Endothelial cell of umbilical vein (primary cell): ENCODE results near the gene SLC12A2.

Experiments
- EZH2 ChIP-seq: IDR thresholded peaks from 2 replicates; pipeline ENCODE4 v1.6.1; 2012; ENCODE audit warnings: borderline replicate concordance, low read depth, mild to moderate bottlenecking, moderate library complexity, low read length, inconsistent platforms; ENCODE audit not compliant: severe bottlenecking
- MYC ChIP-seq: IDR thresholded peaks from one replicate; pipeline ENCODE4 v1.6.1; 2011; ENCODE audit warnings: mild to moderate bottlenecking, low read depth, low read length
- POLR2A ChIP-seq: IDR thresholded peaks from 2 replicates; pipeline ENCODE4 v1.6.1; 2012; ENCODE audit warnings: low read depth, mild to moderate bottlenecking, control low read depth, low read length
- POLR2AphosphoS5 ChIP-seq: IDR thresholded peaks from 2 replicates; pipeline ENCODE4 v1.6.1; 2012; ENCODE audit warnings: low read depth, mild to moderate bottlenecking, control low read depth, low read length, moderate library complexity; ENCODE audit not compliant: insufficient read depth
- TF ChIP-seq, protein P1 (sequence below), 2 donors: IDR thresholded peaks; 1 replicate in 1 of 2; 2 replicates in 1 of 2; pipeline ENCODE4 v1.5.1; 2011; ENCODE audit warnings: low read length in 2 of 2, mild to moderate bottlenecking in 2 of 2, moderate library complexity in 2 of 2, control low read depth in 1 of 2, inconsistent platforms in 1 of 2, low read depth in 1 of 2; ENCODE audit not compliant: insufficient read depth in 1 of 2; ENCODE audit errors: extremely low read depth in 1 of 2
- TF ChIP-seq, protein P2 (sequence below): IDR thresholded peaks from 2 replicates; pipeline ENCODE4 v1.6.1; 2011; ENCODE audit not compliant: insufficient read depth, insufficient read length

DNA sequence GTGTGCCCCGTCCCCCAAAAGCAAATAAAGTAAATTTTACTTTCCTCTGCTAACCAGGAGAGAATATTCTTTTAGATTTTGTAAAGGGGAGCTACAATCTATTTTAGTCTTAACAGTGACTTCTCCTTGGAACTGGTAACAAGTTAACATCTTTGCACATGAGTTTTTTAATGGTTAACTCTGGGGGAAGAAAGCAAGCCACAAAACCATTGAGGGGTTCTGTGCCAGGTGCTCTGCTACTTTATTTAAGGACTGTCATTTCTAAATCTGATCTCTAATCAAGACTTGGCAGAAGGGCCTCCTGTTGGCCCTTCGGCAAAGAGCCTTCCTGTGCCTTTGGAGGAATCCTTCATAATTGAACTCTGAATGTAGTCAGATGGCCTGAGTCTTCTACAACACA, 153.4 kb downstream of the SLC12A2 start:
- TF ChIP-seq, protein P1, sequence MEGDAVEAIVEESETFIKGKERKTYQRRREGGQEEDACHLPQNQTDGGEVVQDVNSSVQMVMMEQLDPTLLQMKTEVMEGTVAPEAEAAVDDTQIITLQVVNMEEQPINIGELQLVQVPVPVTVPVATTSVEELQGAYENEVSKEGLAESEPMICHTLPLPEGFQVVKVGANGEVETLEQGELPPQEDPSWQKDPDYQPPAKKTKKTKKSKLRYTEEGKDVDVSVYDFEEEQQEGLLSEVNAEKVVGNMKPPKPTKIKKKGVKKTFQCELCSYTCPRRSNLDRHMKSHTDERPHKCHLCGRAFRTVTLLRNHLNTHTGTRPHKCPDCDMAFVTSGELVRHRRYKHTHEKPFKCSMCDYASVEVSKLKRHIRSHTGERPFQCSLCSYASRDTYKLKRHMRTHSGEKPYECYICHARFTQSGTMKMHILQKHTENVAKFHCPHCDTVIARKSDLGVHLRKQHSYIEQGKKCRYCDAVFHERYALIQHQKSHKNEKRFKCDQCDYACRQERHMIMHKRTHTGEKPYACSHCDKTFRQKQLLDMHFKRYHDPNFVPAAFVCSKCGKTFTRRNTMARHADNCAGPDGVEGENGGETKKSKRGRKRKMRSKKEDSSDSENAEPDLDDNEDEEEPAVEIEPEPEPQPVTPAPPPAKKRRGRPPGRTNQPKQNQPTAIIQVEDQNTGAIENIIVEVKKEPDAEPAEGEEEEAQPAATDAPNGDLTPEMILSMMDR (IDR thresholded peaks at IDR 0.05; ENCODE audit: extremely low read depth in 1 of 2, insufficient read depth in 1 of 2, low read depth in 1 of 2, low read length in 2 of 2), result no peak
- no peak for TF ChIP-seq POLR2AphosphoS5
- no peak for TF ChIP-seq EZH2
- no peak for TF ChIP-seq POLR2A
- TF ChIP-seq, protein P2, sequence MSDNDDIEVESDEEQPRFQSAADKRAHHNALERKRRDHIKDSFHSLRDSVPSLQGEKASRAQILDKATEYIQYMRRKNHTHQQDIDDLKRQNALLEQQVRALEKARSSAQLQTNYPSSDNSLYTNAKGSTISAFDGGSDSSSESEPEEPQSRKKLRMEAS, result no peak
- no peak for TF ChIP-seq MYC
